HepG2 (cell line): Measurements from ENCODE around the gene NIP7. TPM values are rescaled to one million over a fixed set of nuclear protein-coding genes. Genes with fewer than 3 reads are reported as not detected.

Source experiments
- ARNTL ChIP-seq: sonication (generic); formaldehyde crosslinking; IDR thresholded peaks from 2 replicates; pipeline ENCODE4 v1.4.0; 2020; ENCODE audit warnings: mild to moderate bottlenecking, missing genetic modification reagents
- IRF2 ChIP-seq: IDR thresholded peaks from 2 replicates; pipeline ENCODE4 v1.6.1; 2018; ENCODE audit warnings: missing genetic modification reagents, missing compliant biosample characterization
- MBD4 ChIP-seq: IDR thresholded peaks from 2 replicates; pipeline ENCODE4 v1.6.1; 2012; ENCODE audit warnings: low read length, inconsistent platforms, borderline replicate concordance
- XBP1 ChIP-seq: sonication (generic); formaldehyde crosslinking; IDR thresholded peaks from 2 replicates; pipeline ENCODE4 v1.5.0; 2020; ENCODE audit warnings: missing genetic modification reagents
- ZNF17 ChIP-seq: sonication (generic); formaldehyde crosslinking; IDR thresholded peaks from 2 replicates; pipeline ENCODE4 v1.5.0; 2020; ENCODE audit warnings: mild to moderate bottlenecking, missing genetic modification reagents
- ZNF383 ChIP-seq: sonication (generic); formaldehyde crosslinking; IDR thresholded peaks from 2 replicates; pipeline ENCODE4 v1.4.0; 2020; ENCODE audit warnings: missing genetic modification reagents, mild to moderate bottlenecking, borderline replicate concordance
- ZNF451 ChIP-seq: sonication (generic); formaldehyde crosslinking; IDR thresholded peaks from 2 replicates; pipeline ENCODE4 v1.5.0; 2020; ENCODE audit warnings: mild to moderate bottlenecking, missing genetic modification reagents
- ZNF510 ChIP-seq: sonication (generic); formaldehyde crosslinking; IDR thresholded peaks from 2 replicates; pipeline ENCODE4 v1.4.0; 2020; ENCODE audit warnings: low read depth, mild to moderate bottlenecking, missing genetic modification reagents
- ZNF564 ChIP-seq: sonication (generic); formaldehyde crosslinking; IDR thresholded peaks from 2 replicates; pipeline ENCODE4 v1.8.1; 2023; ENCODE audit warnings: mild to moderate bottlenecking, missing genetic modification reagents
- ZNF703 ChIP-seq: sonication (generic); formaldehyde crosslinking; IDR thresholded peaks from 2 replicates; pipeline ENCODE4 v1.5.1; 2020; ENCODE audit warnings: missing genetic modification reagents, mild to moderate bottlenecking, moderate library complexity, borderline replicate concordance
- ZNF737 ChIP-seq: sonication (generic); formaldehyde crosslinking; IDR thresholded peaks from 2 replicates; pipeline ENCODE4 v1.5.0; 2020; ENCODE audit warnings: missing genetic modification reagents, mild to moderate bottlenecking, borderline replicate concordance
- polyA plus RNA-seq, 8 experiments: library from polyadenylated mRNA; depleted of rRNA in 3 of 8; stranded (reverse) in 7 of 8; unstranded in 1 of 8; fragments of >200 nt; fragmentation: Illumina TruSeq in 4 of 8; extraction: Trizol in 4 of 8; gene quantifications; 2 replicates each; pipeline versions ENCODE4 v1.2.1 to v1.2.3, GENCODE V29; 2011 to 2016; ENCODE audit warnings: low read depth in 4 of 8, missing spikeins in 1 of 8, mixed read lengths in 1 of 8; ENCODE audit not compliant: insufficient read depth in 1 of 8
- total RNA-seq, 5 experiments: library from RNA; depleted of rRNA; stranded (reverse); fragments of >200 nt; fragmentation: Illumina TruSeq; extraction: Trizol; gene quantifications; 2 replicates each; pipeline ENCODE4 v1.2.3, GENCODE V29; 2016; ENCODE audit warnings: low read depth in 1 of 5
- TF ChIP-seq, protein P1 (sequence below): sonication (generic); formaldehyde crosslinking; IDR thresholded peaks from 2 replicates; pipeline ENCODE4 v1.4.0; 2020; ENCODE audit warnings: mild to moderate bottlenecking, missing genetic modification reagents
- TF ChIP-seq, protein P2 (sequence below): sonication (generic); formaldehyde crosslinking; IDR thresholded peaks from 2 replicates; pipeline ENCODE4 v1.8.1; 2022; ENCODE audit warnings: mild to moderate bottlenecking, missing genetic modification reagents
- TF ChIP-seq, protein P3 (sequence below): sonication (generic); formaldehyde crosslinking; conservative IDR thresholded peaks from 2 replicates; pipeline ENCODE4 v1.8.1; 2023; ENCODE audit warnings: missing genetic modification reagents
- TF ChIP-seq, protein P4 (sequence below): sonication (generic); formaldehyde crosslinking; IDR thresholded peaks from 2 replicates; pipeline ENCODE4 v1.8.0; 2022; ENCODE audit warnings: missing genetic modification reagents, mild to moderate bottlenecking, inconsistent platforms, borderline replicate concordance
- TF ChIP-seq, protein P5 (sequence below): sonication (generic); formaldehyde crosslinking; IDR thresholded peaks from 2 replicates; pipeline ENCODE4 v1.8.1; 2023; ENCODE audit warnings: mild to moderate bottlenecking, inconsistent platforms, moderate library complexity, missing genetic modification reagents, borderline replicate concordance
- TF ChIP-seq, protein P6 (sequence below): IDR thresholded peaks from 2 replicates; pipeline ENCODE4 v1.6.1; 2016; ENCODE audit warnings: mild to moderate bottlenecking
- TF ChIP-seq, protein P7 (sequence below): IDR thresholded peaks from 2 replicates; pipeline ENCODE4 v1.6.1; 2016; ENCODE audit warnings: missing genetic modification reagents, missing compliant biosample characterization

NIP7 gene
- total and polyA plus RNA-seq, 2 of the 13 experiments (the other 11 are each of a cell fraction or from before 2014, with no cell fraction given), result 15.3 to 114 TPM

DNA sequence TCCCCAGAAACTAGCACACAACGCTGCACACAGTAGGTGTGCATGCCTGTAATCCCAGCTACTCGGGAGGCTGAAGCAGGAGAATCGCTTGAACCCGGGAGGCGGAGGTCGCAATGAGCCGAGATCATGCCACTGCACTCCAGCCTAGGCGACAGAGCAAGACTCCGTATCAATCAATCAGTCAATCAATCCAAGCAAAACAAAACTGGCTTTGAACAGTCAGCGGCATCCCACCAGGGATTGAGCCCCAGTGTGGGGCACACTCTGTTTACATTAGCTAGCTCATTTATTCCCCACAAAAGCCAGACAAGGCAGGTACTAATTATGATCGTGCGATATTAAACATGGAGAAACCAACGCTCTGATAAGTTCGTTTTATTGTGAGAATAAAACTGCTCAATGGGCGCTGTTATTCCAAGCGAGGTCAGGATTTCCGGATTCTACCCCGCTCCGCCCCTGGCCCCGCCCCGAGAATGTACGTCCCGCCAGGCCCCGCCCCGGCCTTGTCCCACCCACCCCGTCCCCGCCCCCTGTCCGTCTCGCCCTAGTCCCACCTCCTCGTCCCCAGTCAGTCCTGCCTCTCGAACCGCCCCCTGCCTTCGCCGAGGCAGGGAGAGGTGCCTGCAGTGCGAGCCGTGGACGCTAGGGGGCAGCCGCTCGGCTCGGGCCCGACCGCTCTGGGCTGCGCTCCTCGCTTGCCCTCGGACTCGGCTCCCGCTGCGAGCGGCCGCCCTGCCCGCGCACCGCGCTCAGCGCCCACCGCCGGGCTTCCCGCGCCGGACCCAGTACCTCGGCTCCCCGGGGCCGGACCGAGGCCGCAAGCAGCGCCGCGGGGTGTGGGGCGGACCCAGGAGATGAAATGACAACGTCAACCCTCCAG lies 28.7 kb upstream of the NIP7 start, which contains the start of gene VPS4A (continued):
- TF ChIP-seq, protein P1, sequence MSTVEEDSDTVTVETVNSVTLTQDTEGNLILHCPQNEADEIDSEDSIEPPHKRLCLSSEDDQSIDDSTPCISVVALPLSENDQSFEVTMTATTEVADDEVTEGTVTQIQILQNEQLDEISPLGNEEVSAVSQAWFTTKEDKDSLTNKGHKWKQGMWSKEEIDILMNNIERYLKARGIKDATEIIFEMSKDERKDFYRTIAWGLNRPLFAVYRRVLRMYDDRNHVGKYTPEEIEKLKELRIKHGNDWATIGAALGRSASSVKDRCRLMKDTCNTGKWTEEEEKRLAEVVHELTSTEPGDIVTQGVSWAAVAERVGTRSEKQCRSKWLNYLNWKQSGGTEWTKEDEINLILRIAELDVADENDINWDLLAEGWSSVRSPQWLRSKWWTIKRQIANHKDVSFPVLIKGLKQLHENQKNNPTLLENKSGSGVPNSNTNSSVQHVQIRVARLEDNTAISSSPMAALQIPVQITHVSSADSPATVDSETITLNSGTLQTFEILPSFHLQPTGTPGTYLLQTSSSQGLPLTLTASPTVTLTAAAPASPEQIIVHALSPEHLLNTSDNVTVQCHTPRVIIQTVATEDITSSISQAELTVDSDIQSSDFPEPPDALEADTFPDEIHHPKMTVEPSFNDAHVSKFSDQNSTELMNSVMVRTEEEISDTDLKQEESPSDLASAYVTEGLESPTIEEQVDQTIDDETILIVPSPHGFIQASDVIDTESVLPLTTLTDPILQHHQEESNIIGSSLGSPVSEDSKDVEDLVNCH (CRISPR knock-in tag), result 0 out of 2 replicates have a peak, but pooled peaks have one; percentile 28
- TF ChIP-seq IRF2 (CRISPR knock-in tag), result peak; percentile 4
- no peak for TF ChIP-seq ARNTL (CRISPR knock-in tag)
- TF ChIP-seq, protein P2, sequence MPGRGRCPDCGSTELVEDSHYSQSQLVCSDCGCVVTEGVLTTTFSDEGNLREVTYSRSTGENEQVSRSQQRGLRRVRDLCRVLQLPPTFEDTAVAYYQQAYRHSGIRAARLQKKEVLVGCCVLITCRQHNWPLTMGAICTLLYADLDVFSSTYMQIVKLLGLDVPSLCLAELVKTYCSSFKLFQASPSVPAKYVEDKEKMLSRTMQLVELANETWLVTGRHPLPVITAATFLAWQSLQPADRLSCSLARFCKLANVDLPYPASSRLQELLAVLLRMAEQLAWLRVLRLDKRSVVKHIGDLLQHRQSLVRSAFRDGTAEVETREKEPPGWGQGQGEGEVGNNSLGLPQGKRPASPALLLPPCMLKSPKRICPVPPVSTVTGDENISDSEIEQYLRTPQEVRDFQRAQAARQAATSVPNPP, result peak; percentile 95
- no peak for TF ChIP-seq ZNF737 (CRISPR knock-in tag)
- TF ChIP-seq, protein P3, sequence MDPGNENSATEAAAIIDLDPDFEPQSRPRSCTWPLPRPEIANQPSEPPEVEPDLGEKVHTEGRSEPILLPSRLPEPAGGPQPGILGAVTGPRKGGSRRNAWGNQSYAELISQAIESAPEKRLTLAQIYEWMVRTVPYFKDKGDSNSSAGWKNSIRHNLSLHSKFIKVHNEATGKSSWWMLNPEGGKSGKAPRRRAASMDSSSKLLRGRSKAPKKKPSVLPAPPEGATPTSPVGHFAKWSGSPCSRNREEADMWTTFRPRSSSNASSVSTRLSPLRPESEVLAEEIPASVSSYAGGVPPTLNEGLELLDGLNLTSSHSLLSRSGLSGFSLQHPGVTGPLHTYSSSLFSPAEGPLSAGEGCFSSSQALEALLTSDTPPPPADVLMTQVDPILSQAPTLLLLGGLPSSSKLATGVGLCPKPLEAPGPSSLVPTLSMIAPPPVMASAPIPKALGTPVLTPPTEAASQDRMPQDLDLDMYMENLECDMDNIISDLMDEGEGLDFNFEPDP (CRISPR knock-in tag), result 0 out of 2 replicates have a peak, but pooled peaks have one; percentile 76
- no peak for TF ChIP-seq ZNF510
- TF ChIP-seq, protein P4, sequence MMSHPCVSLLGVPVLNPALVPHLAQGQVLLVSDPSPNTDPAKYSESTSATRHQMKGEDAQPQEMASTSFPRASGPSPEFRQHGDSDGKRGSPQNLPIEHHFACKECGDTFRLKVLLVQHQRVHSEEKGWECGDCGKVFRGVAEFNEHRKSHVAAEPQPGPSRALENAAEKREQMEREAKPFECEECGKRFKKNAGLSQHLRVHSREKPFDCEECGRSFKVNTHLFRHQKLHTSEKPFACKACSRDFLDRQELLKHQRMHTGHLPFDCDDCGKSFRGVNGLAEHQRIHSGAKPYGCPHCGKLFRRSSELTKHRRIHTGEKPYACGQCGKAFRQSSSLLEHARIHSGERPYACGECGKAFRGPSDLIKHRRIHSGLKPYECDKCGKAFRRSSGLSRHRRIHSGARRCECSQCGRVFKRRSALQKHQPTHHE (CRISPR knock-in tag), result no peak
- no peak; the same call in 1 of the 2 replicates for TF ChIP-seq ZNF564 (CRISPR knock-in tag)
- no peak; the same call in 1 of the 2 replicates for TF ChIP-seq ZNF703 (CRISPR knock-in tag)
- TF ChIP-seq ZNF451 (CRISPR knock-in tag), result peak; percentile 67
- TF ChIP-seq, protein P5, sequence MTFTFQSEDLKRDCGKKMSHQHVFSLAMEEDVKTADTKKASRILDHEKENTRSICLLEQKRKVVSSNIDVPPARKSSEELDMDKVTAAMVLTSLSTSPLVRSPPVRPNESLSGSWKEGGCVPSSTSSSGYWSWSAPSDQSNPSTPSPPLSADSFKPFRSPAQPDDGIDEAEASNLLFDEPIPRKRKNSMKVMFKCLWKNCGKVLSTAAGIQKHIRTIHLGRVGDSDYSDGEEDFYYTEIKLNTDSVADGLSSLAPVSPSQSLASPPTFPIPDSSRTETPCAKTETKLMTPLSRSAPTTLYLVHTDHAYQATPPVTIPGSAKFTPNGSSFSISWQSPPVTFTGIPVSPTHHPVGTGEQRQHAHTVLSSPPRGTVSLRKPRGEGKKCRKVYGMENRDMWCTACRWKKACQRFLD (CRISPR knock-in tag), result no peak
- TF ChIP-seq, protein P6, sequence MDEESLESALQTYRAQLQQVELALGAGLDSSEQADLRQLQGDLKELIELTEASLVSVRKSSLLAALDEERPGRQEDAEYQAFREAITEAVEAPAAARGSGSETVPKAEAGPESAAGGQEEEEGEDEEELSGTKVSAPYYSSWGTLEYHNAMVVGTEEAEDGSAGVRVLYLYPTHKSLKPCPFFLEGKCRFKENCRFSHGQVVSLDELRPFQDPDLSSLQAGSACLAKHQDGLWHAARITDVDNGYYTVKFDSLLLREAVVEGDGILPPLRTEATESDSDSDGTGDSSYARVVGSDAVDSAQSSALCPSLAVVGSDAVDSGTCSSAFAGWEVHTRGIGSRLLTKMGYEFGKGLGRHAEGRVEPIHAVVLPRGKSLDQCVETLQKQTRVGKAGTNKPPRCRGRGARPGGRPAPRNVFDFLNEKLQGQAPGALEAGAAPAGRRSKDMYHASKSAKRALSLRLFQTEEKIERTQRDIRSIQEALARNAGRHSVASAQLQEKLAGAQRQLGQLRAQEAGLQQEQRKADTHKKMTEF, result peak; percentile 54
- no peak for TF ChIP-seq ZNF383
- TF ChIP-seq XBP1 (CRISPR knock-in tag), result no peak
- TF ChIP-seq MBD4, result no peak
- TF ChIP-seq ZNF17 (CRISPR knock-in tag), result no peak
- TF ChIP-seq, protein P7, sequence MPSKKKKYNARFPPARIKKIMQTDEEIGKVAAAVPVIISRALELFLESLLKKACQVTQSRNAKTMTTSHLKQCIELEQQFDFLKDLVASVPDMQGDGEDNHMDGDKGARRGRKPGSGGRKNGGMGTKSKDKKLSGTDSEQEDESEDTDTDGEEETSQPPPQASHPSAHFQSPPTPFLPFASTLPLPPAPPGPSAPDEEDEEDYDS (CRISPR knock-in tag), result peak; percentile 66
